Activated CD8-positive, alpha-beta T cell treated with anti-CD3 and anti-CD28 coated beads, Interleukin-2, amount 10 ng/mL, durations not matched to agents 7 days and 5 days (primary cell): Measurements from ENCODE around the gene NR0B1. TPM values are rescaled to one million over a fixed set of nuclear protein-coding genes. Genes with fewer than 3 reads are reported as not detected.

Experiments
- ATAC-seq: fragments of 150-1000 bp; cut with Tn5 transposase; one replicate; pipeline ENCODE4 v1.10.0; 2021; ENCODE audit warnings: moderate library complexity
- CTCF ChIA-PET: fragments of 350-600 bp; sonication (Branson Sonifier 250); formaldehyde crosslinking; loops from one replicate; lab custom pipeline; 2021; ENCODE audit warnings: antibody characterized with exemption; lab: Charles Lee
- POLR2A ChIA-PET: fragments of 350-600 bp; sonication (Branson Sonifier 250); formaldehyde crosslinking; loops from one replicate; lab custom pipeline; 2021; ENCODE audit warnings: antibody characterized with exemption; lab: Charles Lee
- DNase-seq: peaks from one replicate; pipeline ENCODE4 v3.0.0-alpha.2; 2020
- H3K27ac Mint-ChIP-seq: one replicate; pipeline ENCODE4 v1.8.0; 2021; ENCODE audit warnings: mild to moderate bottlenecking, mixed read lengths
- H3K27me3 Mint-ChIP-seq: one replicate; pipeline ENCODE4 v1.8.0; 2021; ENCODE audit warnings: low read depth, mixed read lengths
- H3K36me3 Mint-ChIP-seq: one replicate; pipeline ENCODE4 v1.8.0; 2021; ENCODE audit warnings: low read depth, mixed read lengths
- H3K4me1 Mint-ChIP-seq: one replicate; pipeline ENCODE4 v1.8.0; 2021; ENCODE audit warnings: low read depth, mixed read lengths
- H3K4me3 Mint-ChIP-seq: one replicate; pipeline ENCODE4 v1.8.0; 2021; ENCODE audit warnings: mild to moderate bottlenecking, mixed read lengths
- H3K9me3 Mint-ChIP-seq: one replicate; pipeline ENCODE4 v1.8.0; 2022; ENCODE audit warnings: mixed read lengths; ENCODE audit not compliant: insufficient read depth
- total RNA-seq, 2 experiments: library from RNA; stranded (reverse); gene quantifications; one replicate each; pipeline ENCODE4 v1.2.3, GENCODE V29; 2021

NR0B1 gene
- total RNA-seq, 2 experiments from 2014 or later, result not detected

- H3K27ac Mint-ChIP-seq, result no peak overlapping the region
- ChIA-PET CTCF (no interaction called here), POLR2A (no interaction called here)
- DNase-seq (no peak), ATAC-seq (no peak)
- no peaks in the 10 kb centered on the region for H3K9me3 Mint-ChIP-seq
- no peaks in the 10 kb centered on the region for H3K4me1 Mint-ChIP-seq
- no peaks in the 10 kb centered on the region for H3K27me3 Mint-ChIP-seq
- H3K36me3 Mint-ChIP-seq, result no peaks in the 10 kb centered on the region
- no peak overlapping the region for H3K4me3 Mint-ChIP-seq
Observed at GRCh38 chrX:30261012-30261411, 48.2 kb downstream of the NR0B1 start.

GRCh38 chrX:30259927-30260326, 49.3 kb downstream of the NR0B1 start:
- ChIA-PET POLR2A (no interaction called here), CTCF (no interaction called here)
- Mint-ChIP-seq H3K27me3 (no peaks in the 10 kb centered on the region), H3K4me3 (no peak overlapping the region), H3K9me3 (no peaks in the 10 kb centered on the region), H3K27ac (no peak overlapping the region), H3K4me1 (no peaks in the 10 kb centered on the region), H3K36me3 (no peaks in the 10 kb centered on the region)
- ATAC-seq (no peak), DNase-seq (no peak)

Other genes with a start within 250 kb of the NR0B1 start
- not detected for gene MAGEB2, start 93.8 kb downstream of the NR0B1 start, total RNA-seq
- gene MAGEB3, start 78.7 kb downstream of the NR0B1 start, total RNA-seq, result not detected
- gene MAGEB4, start 67.4 kb downstream of the NR0B1 start, total RNA-seq, result not detected
- gene MAGEB1, start 62.2 kb downstream of the NR0B1 start, total RNA-seq, result not detected